GM21423 (cell line): ENCODE results near the gene ZNF709.
"Not testable (repeated sequence)": the region's sequence is repeated elsewhere in the genome, so short reads cannot be mapped to it uniquely, and the experiment has no call there.

Experiments used
- ATAC-seq: cut with Tn5 transposase; IDR thresholded peaks from one replicate; pipeline ENCODE4 v1.9.1; 2021; ENCODE audit warnings: mild to moderate bottlenecking, moderate library complexity; ENCODE audit not compliant: unreplicated experiment

ZNF709 gene

DNA sequence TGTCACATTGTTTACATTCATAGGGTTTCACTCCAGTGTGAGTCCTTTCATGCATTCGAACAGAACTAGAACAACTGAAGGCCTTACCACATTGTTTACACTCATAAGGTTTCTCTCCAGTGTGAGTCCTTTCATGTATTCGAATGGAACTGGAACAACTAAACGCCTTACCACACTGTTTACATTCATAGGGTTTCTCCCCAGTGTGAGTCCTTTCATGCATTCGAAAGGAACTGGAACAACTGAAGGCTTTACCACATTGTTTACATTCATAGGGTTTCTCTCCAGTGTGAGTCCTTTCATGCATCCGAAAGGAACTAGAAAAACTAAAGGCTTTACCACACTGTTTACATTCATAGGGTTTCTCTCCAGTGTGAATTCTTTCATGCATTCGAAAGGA is 20.5 kb downstream of the ZNF709 start:
- ATAC-seq: not testable (repeated sequence)

DNA sequence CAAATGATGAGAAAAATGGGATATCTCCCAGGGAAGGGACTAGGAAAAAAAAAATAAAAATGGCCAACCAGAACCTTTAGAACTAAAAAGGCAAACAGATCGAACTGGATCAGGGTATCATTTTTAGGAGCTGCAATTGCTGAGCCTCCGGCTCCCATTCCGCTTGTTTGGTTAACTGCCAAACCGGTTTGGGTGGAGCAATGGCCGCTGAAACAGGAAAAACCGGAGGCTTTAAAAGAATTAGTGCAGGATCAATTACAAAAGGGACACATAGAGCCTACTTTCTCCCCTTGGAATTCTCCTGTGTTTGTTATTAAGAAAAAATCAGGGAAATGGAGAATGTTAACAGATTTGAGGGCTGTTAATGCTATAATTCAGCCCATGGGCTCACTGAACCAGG is 31.1 kb downstream of the ZNF709 start:
- no peak for ATAC-seq

DNA sequence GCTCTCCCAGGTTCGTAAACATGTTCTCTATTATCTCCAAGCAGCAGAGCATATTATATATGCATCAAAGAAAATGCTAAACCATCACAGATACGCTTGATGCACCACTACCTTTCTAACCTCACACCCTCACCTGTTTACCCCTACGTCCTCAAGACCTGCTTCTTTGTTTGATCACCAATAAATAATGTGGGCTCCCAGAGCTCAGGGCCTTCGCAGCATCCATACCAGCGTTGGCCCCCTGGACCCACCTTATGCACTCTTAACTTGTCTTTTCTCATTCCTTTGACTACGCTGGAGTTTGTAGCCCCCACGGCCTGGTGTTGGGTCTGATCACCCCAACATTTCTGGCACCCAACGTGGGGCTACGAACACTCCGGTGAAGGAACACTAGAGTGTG is 33.8 kb downstream of the ZNF709 start:
- no peak for ATAC-seq

DNA sequence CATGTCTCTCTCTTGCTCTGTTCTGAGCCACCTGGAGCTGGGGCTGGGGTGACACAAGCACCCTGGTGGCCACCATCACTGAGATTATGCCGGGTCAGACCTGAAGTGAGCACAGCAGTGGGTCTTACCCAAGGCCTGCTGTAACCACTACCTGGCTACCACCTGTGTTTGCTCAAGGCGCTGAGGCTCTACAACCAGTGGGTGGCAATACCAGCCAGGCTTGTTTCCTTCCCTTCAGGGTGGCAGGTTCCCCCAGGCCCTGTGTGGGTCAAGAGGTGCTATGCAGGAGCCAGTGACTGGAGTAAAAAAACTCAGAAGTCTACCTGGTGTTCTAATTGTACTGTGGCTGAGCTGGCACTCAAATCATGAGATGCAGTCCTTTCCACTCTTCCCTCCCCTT is 35.8 kb downstream of the ZNF709 start:
- ATAC-seq: no peak

DNA sequence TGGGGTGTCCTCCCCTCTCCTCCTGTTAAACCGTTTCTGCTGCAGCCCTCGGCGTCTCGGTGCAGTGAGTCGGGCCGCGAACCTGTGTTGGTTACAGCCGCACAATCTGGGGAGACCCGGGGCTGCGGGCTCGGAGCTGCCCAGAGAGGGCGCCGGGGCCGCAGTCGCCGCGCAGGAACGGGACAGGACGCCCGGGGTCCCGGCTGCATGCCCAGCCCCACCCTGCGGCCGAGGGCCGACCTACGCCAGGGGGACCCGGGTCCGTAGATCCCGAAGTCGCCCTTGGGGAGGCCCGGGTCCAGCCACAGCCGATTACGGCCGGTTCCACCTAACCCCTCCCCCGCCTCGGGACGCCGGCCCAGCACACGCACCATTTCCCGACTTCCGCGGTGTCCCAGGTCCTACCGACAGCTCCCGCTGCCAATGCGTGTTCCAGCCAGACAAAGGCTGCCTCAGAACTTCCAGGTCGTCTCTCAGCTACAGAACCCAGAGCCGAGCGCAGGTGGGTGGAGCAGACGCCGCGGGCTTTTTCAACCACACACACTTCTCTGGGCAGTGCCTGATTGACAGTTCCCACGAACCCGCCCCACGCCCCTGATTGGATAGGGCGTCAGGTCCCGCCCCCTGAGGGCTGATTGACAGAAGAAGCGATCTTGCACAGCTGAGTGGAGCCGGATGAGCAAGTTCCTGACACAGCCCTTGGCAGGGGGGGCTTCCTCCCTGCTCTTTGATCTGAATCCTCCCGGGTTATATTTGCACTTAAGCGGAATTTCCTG is 43.9 kb downstream of the ZNF709 start, which contains the start of gene ZNF443:
ZNF443 (minus strand) TSS at position 481 of the 776 bp plus-strand sequence; CDS start at position 374, 107 bp downstream.
- ATAC-seq: peak; percentile 85

DNA sequence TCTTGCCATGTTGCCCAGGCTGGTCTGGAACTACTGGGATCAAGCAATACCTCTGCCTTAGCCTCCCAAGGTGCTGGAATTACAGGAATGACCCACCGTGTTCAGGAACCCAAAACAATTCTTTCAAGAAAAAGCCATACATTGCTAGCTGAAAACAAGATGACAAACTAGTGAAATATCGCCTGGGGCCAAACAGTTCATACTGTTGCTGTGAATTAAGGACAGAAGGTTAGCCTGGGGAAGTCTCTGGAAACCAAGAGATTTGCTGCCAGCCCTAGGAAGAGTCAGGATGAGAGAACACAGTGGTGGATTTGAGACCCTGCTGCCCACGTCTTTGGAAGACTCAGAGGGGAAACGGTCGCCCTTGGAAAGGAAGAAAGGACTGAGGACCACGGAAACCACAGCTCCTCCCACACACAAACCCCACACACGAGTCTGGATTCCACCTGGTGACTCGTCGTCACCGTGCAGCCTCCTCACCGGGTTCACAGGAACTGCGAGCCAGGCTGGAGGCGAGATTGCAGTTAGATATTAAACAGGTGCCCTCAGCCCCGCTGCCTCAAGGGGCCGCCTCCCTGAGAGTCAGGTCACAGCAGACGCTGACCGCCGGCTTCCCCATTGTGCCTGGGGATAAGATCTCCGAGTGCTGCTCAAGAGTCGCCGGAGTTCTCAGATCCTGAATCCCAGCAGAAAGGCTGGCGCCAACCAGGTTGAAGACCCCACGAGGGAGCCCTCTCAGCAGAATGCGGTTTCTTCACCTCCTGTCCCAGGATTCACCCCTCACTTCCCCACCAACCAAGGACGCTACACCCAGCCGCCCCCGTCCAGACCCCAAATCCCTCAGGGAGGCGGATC is 44.7 kb downstream of the ZNF709 start:
- ATAC-seq: peak; percentile 43

DNA sequence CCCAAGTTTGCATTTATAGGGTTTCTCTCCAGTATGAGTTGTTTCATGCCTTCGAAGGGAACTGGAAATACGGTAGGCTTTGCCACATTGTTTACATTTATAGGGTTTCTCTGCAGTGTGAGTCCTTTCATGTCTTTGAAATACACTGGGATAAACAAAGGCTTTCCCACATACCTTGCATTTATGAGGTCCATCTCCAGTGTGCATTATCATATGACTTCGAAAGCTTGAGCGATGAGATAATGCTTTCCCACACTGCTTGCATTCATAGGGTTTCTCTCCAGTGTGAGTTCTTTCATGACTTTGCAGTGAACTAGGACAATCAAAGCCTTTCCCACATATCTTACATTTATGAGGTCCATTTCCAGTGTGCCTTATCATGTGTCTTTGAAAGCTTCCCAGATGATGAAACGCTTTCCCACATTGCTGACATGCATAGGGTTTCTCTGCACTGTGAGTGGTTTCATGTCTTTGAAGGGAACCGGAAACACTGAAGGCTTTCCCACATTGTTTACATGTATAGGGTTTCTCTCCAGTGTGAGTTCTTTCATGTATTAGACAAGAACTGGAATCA is 53.8 kb downstream of the ZNF709 start:
- ATAC-seq: not testable (repeated sequence)

DNA sequence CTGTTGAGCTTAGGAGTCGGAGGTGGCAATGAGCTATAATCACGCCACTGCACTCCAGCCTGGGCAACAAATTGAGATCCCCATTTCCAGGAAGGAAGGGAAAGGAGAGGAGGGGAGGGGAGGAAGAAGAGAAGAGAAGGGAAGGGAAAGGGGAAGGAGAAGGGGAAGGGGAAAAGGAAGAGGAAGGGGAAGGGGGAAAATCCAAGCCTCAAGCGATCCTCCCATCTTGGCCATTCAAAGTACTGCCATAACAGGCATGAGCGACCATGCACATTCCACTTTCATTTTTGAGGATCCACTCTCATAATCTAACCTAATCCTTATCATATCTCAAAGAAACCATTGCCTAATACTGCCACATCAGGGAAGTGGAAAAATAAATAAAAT is 58.7 kb downstream of the ZNF709 start:
- ATAC-seq: no peak

DNA sequence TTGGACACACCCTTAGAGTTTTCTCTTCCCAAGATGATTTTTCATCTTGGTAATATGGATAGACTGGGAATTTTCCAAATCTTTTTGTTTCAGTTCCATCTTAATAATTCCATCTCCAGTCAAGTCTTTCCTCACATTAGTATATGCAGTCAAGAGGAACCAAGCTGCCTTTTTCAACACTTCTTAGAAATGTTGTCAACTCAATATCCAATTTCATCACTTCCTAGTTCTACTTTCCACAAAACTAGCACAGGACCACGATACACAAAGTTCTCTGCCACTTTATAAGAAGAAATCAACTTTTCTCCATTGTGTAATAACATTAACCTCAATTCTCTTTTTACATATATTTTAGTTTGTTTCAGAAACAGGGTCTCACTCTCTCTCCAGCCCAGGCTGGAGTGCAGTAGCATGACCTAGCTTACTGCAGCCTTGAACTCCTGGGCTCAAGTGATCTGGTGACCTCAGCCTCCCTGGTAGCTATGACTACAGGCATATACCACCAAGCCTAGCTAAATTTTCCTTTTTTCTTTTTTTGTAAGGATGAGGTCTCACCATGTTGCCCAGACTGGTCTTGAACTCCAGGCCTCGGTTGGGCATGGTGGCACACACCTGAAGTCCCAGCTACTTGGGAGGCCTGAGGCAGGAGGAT is 59.3 kb downstream of the ZNF709 start:
- no peak for ATAC-seq

DNA sequence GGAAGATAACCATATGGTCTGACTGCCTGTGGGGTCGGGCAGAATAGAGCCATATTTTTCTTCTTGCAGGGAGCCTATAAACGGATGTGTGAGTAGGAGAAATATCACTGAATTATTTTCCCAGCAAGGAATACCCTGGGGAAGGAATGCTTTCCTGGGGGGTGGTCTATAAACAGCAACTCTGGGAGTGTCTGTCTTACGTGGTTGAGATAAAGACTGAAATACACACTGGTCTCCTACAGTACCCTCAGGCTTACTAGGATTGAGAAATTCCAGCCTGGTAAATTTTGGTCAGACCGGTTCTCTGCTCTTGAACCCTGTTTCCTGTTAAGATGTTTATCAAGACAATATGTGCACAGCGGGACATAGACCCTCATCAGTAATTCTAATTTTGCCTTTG is 67.3 kb downstream of the ZNF709 start:
- not testable (repeated sequence) for ATAC-seq

DNA sequence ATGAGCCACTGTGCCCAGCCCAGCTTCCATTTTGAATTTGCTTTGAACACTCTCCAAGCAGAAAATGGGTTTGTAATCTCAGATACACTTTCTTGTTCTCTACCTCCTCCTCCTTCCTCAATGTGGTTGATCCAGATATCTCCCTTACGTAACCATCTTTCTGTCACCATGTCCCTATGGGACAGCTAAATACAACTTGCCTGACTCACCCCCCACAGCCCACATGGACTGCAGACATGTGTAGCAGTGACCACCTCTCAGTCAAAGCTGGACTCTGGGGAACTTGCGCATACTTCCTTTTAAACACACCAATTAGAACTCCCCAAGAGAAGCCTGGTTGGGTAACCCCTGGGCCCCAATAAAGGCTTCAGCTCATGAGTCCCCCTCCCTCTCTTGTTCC is 72.7 kb downstream of the ZNF709 start:
- no peak for ATAC-seq
